Keratinocyte (primary cell): ENCODE data around the gene PVALB. TPM values are rescaled to one million over a fixed set of nuclear protein-coding genes. Genes with fewer than 3 reads are reported as not detected.

Experiments used
- DNase-seq: peaks from one replicate; pipeline ENCODE4 v3.0.0-alpha.2; 2011; ENCODE audit warnings: low read depth, missing footprints, low spot score
- FAIRE-seq: peaks from 2 replicates; lab custom pipeline; 2011; peaks lifted over from hg19 to GRCh38; lab: Jason Lieb, UNC
- H2AFZ ChIP-seq: 2 replicates; pipeline ENCODE4 v1.6.0; 2012; ENCODE audit warnings: low read length, control low read depth, inconsistent platforms; ENCODE audit not compliant: control insufficient read depth
- H3K27ac ChIP-seq: 2 replicates; pipeline ENCODE4 v1.5.1; 2011; ENCODE audit warnings: low read length; ENCODE audit not compliant: control insufficient read depth, insufficient read depth
- H3K27me3 ChIP-seq: 3 replicates; pipeline ENCODE4 v1.6.0; 2011; ENCODE audit warnings: low read length; ENCODE audit not compliant: control insufficient read depth, insufficient read depth; ENCODE audit errors: extremely low read depth
- H3K36me3 ChIP-seq, 2 experiments: 2 replicates in 1 of 2; 3 replicates in 1 of 2; pipeline ENCODE4 v1.5.1; 2011; ENCODE audit warnings: low read length in 2 of 2, mild to moderate bottlenecking in 1 of 2; ENCODE audit not compliant: control insufficient read depth in 2 of 2, insufficient read depth in 2 of 2; ENCODE audit errors: extremely low read depth in 1 of 2
- H3K4me1 ChIP-seq: 3 replicates; pipeline ENCODE4 v1.5.1; 2011; ENCODE audit warnings: low read length; ENCODE audit not compliant: control insufficient read depth, insufficient read depth; ENCODE audit errors: extremely low read depth
- H3K4me2 ChIP-seq: 3 replicates; pipeline ENCODE4 v1.6.0; 2011; ENCODE audit warnings: low read depth, low read length; ENCODE audit not compliant: control insufficient read depth, insufficient read depth; ENCODE audit errors: extremely low read depth
- H3K4me3 ChIP-seq, 3 experiments: fragments of 200-600 bp in 1 of 3; sonication (generic) in 1 of 3; 2 replicates in 2 of 3; 3 replicates in 1 of 3; pipeline ENCODE4 v1.5.1; 2011 to 2016; ENCODE audit warnings: low read length in 3 of 3, mild to moderate bottlenecking in 3 of 3, control low read depth in 2 of 3, inconsistent platforms in 1 of 3, low read depth in 1 of 3, mixed read lengths in 1 of 3, mixed run types in 1 of 3, moderate library complexity in 1 of 3; ENCODE audit not compliant: control insufficient read depth in 2 of 3, insufficient read depth in 2 of 3; ENCODE audit errors: extremely low read depth in 1 of 3
- H3K79me2 ChIP-seq: 2 replicates; pipeline ENCODE4 v1.6.0; 2012; ENCODE audit warnings: low read length; ENCODE audit not compliant: control insufficient read depth, insufficient read depth
- H3K9ac ChIP-seq: 3 replicates; pipeline ENCODE4 v1.6.0; 2011; ENCODE audit warnings: low read length; ENCODE audit not compliant: control insufficient read depth, insufficient read depth; ENCODE audit errors: extremely low read depth
- H3K9me1 ChIP-seq: 3 replicates; pipeline ENCODE4 v1.6.0; 2011; ENCODE audit warnings: low read length; ENCODE audit not compliant: control insufficient read depth, insufficient read depth; ENCODE audit errors: extremely low read depth
- H3K9me3 ChIP-seq: 2 replicates; pipeline ENCODE4 v1.5.1; 2012; ENCODE audit warnings: low read depth, low read length; ENCODE audit not compliant: control insufficient read depth
- H4K20me1 ChIP-seq: 3 replicates; pipeline ENCODE4 v1.6.0; 2011; ENCODE audit warnings: low read length; ENCODE audit not compliant: control insufficient read depth, insufficient read depth; ENCODE audit errors: extremely low read depth
- CTCF ChIP-seq, 3 experiments: IDR thresholded peaks in 1 of 3; conservative IDR thresholded peaks in 1 of 3; optimal IDR thresholded peaks in 1 of 3; 2 replicates in 2 of 3; 3 replicates in 1 of 3; pipeline versions ENCODE3 to v1.5.1; 2011; ENCODE audit warnings: low read length in 3 of 3, mild to moderate bottlenecking in 3 of 3, moderate library complexity in 2 of 3, control low read depth in 1 of 3, inconsistent platforms in 1 of 3; ENCODE audit not compliant: insufficient read depth in 2 of 3; ENCODE audit errors: extremely low read depth in 1 of 3
- EZH2 ChIP-seq: IDR thresholded peaks from one replicate; pipeline ENCODE4 v1.6.1; 2012; ENCODE audit warnings: inconsistent platforms, mild to moderate bottlenecking, low read length, moderate library complexity
- dilution Hi-C: fragments of 300-500 bp; cut with MboI; formaldehyde crosslinking; loops from one replicate; pipeline ENCODE4 v1.7.0; 2020; ENCODE audit warnings: low sequenced_read_pairs; ENCODE audit not compliant: extremely low pct_ligation_motif_present
- polyA plus RNA-seq, 5 experiments: library from polyadenylated mRNA; depleted of rRNA in 3 of 5; stranded (reverse) in 3 of 5; stranded (forward) in 1 of 5; unstranded in 1 of 5; fragments of >200 nt; gene quantifications; 1 replicate in 1 of 5; 2 replicates in 3 of 5; 3 replicates in 1 of 5; pipeline versions ENCODE4 v1.2.1 to v1.2.3, GENCODE V29; 2011 to 2012; ENCODE audit warnings: missing spikeins in 2 of 5, low read depth in 1 of 5, low replicate concordance in 1 of 5

The PVALB gene
- polyA plus RNA-seq, 1 donor (not counting 4 experiments of a cell fraction or from before 2014, with no cell fraction given): not detected

- H4K20me1 ChIP-seq: no peaks in the 10 kb centered on the region
- DNase-seq (no peak), FAIRE-seq (no peak)
- no peaks in the 10 kb centered on the region for H3K9me3 ChIP-seq
- H3K36me3 ChIP-seq: no peaks in the 10 kb centered on the region
- no peaks in the 10 kb centered on the region for H3K79me2 ChIP-seq
- H3K9ac ChIP-seq: no peak overlapping the region
- TF ChIP-seq EZH2 (no peak), CTCF (optimal IDR thresholded peaks at IDR 0.05 in 1 of 3, IDR thresholded peaks at IDR 0.05 in 1 of 3, conservative IDR thresholded peaks at IDR 0.05 in 1 of 3; ENCODE audit: extremely low read depth in 1 of 3, insufficient read depth in 2 of 3, low read length in 3 of 3) (no peak)
- H3K9me1 ChIP-seq: no peaks in the 10 kb centered on the region
- H2AFZ ChIP-seq: no peak overlapping the region
- no peak overlapping the region for H3K4me3 ChIP-seq
- no peaks in the 10 kb centered on the region for H3K4me1 ChIP-seq
- dilution Hi-C loops: no loop called here
- H3K4me2 ChIP-seq: no peak overlapping the region
- H3K27ac ChIP-seq: no peak overlapping the region
- H3K27me3 ChIP-seq: peaks cover 13% of the 10 kb centered on the region
These were observed 33.8 kb upstream of the PVALB start for GRCh38 chr22:36850682-36851081.

DNA sequence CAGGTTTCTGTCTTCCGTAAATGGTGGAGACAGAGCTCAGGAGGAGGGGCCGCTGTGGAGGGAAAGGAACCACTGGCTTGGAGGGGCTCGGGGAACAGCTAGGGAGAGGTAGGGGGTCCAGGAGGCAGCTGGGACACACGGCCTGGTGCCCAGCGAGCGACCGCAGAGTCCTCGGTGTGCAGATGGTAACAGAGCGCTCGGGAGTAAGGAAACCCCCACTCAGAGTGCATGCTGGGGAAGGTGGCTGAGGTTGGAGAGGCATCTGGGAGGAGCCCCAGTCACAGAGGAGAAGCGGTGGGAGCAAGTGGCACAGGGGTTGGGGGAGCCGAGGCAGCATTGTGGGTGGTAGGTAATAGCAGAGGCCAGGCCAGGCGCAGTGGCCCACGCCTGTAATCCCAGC, 33.2 kb upstream of the PVALB start:
- FAIRE-seq: no peak
- H3K4me2 ChIP-seq: no peak overlapping the region
- H4K20me1 ChIP-seq: no peaks in the 10 kb centered on the region

More for the DNA sequence above, 33.2 kb upstream of the PVALB start:
- no peaks in the 10 kb centered on the region for H3K4me1 ChIP-seq
- H3K36me3 ChIP-seq: no peaks in the 10 kb centered on the region
- H3K79me2 ChIP-seq: no peaks in the 10 kb centered on the region
- no peak overlapping the region for H2AFZ ChIP-seq
- H3K27ac ChIP-seq: no peak overlapping the region
- H3K9me3 ChIP-seq: no peaks in the 10 kb centered on the region
- no peaks in the 10 kb centered on the region for H3K9me1 ChIP-seq
- TF ChIP-seq EZH2 (no peak), CTCF (optimal IDR thresholded peaks at IDR 0.05 in 1 of 3, IDR thresholded peaks at IDR 0.05 in 1 of 3, conservative IDR thresholded peaks at IDR 0.05 in 1 of 3; ENCODE audit: extremely low read depth in 1 of 3, insufficient read depth in 2 of 3, low read length in 3 of 3) (no peak)
- peaks cover 13% of the 10 kb centered on the region for H3K27me3 ChIP-seq
- dilution Hi-C loops: no loop called here
- DNase-seq: no peak
- H3K9ac ChIP-seq: no peak overlapping the region
- H3K4me3 ChIP-seq: no peak overlapping the region
